IMR-90 (cell line): ENCODE data around the gene NCAPG2. TPM values are rescaled to one million over a fixed set of nuclear protein-coding genes. Genes with fewer than 3 reads are reported as not detected.
A peak's percentile ranks its signal among the peaks of the same experiment; 100 is the strongest.

ENCODE experiments used
- ATAC-seq: fragments of 200-7000 bp; cut with Tn5 transposase; 2 replicates; pipeline ENCODE4 v1.9.1; 2020; ENCODE audit warnings: low read depth, mild to moderate bottlenecking, moderate library complexity
- BruUV-seq: library from RNA; stranded (reverse); fragments of 400-500 nt; replicated peaks from 2 replicates; lab custom pipeline; 2021; lab: Mats Ljungman, UMichigan
- CTCF ChIA-PET: fragments of 300-600 bp; formaldehyde crosslinking; extraction: SDS; loops from one replicate; lab custom pipeline; 2021; ENCODE audit warnings: antibody characterized with exemption; lab: Yijun Ruan, JAX
- POLR2A ChIA-PET: fragments of 300-600 bp; sonication (Branson Sonifier 250); formaldehyde crosslinking; loops from one replicate; lab custom pipeline; 2022; ENCODE audit warnings: antibody characterized with exemption; ENCODE audit not compliant: unreplicated experiment; lab: Charles Lee
- DNase-seq: peaks from one replicate; pipeline ENCODE4 v3.0.0; 2013
- H2AFZ ChIP-seq: replicated peaks from 2 replicates; pipeline ENCODE3; 2013; ENCODE audit warnings: low read length, mild to moderate bottlenecking; ENCODE audit not compliant: poor library complexity
- H2AK5ac ChIP-seq: 2 replicates; pipeline ENCODE4 v1.6.1; 2013; ENCODE audit warnings: low read depth, low read length, inconsistent platforms
- H2AK9ac ChIP-seq: replicated peaks from 2 replicates; pipeline ENCODE3; 2013; ENCODE audit warnings: mild to moderate bottlenecking, low read depth, low read length, moderate library complexity; ENCODE audit not compliant: poor library complexity
- H2BK120ac ChIP-seq: 2 replicates; pipeline ENCODE4 v1.6.1; 2013; ENCODE audit warnings: low read depth, low read length, inconsistent platforms
- H2BK15ac ChIP-seq: 3 replicates; pipeline ENCODE4 v1.6.1; 2013; ENCODE audit warnings: low read depth, low read length, inconsistent platforms
- H2BK20ac ChIP-seq: 2 replicates; pipeline ENCODE4 v1.6.1; 2013; ENCODE audit warnings: low read depth, mild to moderate bottlenecking, inconsistent platforms, low read length, moderate library complexity
- H2BK5ac ChIP-seq: 2 replicates; pipeline ENCODE4 v1.6.1; 2013; ENCODE audit warnings: mild to moderate bottlenecking, low read depth, low read length, inconsistent platforms; ENCODE audit not compliant: poor library complexity, severe bottlenecking
- H3K14ac ChIP-seq: replicated peaks from 2 replicates; pipeline ENCODE4 v1.6.1; 2013; ENCODE audit warnings: low read depth, low read length, inconsistent platforms
- H3K18ac ChIP-seq: 2 replicates; pipeline ENCODE4 v1.6.1; 2013; ENCODE audit warnings: low read depth, low read length, control low read depth
- H3K23ac ChIP-seq: 2 replicates; pipeline ENCODE4 v1.6.1; 2013; ENCODE audit warnings: low read depth, low read length, inconsistent platforms
- H3K27ac ChIP-seq: 2 replicates; pipeline ENCODE4 v1.5.1; 2013; ENCODE audit warnings: mild to moderate bottlenecking, control low read depth, low read length; ENCODE audit not compliant: insufficient read depth
- H3K27me3 ChIP-seq: 2 replicates; pipeline ENCODE4 v1.6.1; 2013; ENCODE audit warnings: low read length; ENCODE audit not compliant: control insufficient read depth, insufficient read depth
- H3K36me3 ChIP-seq: 2 replicates; pipeline ENCODE4 v1.6.1; 2013; ENCODE audit warnings: low read length, mixed read lengths; ENCODE audit not compliant: control insufficient read depth, insufficient read depth
- H3K4ac ChIP-seq: 2 replicates; pipeline ENCODE4 v1.6.1; 2013; ENCODE audit warnings: low read depth, low read length, inconsistent platforms
- H3K4me1 ChIP-seq: 2 replicates; pipeline ENCODE4 v1.6.1; 2013; ENCODE audit warnings: low read length, mixed read lengths; ENCODE audit not compliant: control insufficient read depth, insufficient read depth
- H3K4me2 ChIP-seq: 2 replicates; pipeline ENCODE4 v1.6.1; 2013; ENCODE audit warnings: low read depth, mild to moderate bottlenecking, control low read depth, low read length, moderate library complexity
- H3K4me3 ChIP-seq: 2 replicates; pipeline ENCODE4 v1.5.1; 2013; ENCODE audit warnings: low read depth, mild to moderate bottlenecking, control low read depth, low read length, moderate library complexity; ENCODE audit not compliant: insufficient read depth
- H3K56ac ChIP-seq: 2 replicates; pipeline ENCODE4 v1.6.1; 2013; ENCODE audit warnings: low read length, inconsistent platforms; ENCODE audit not compliant: insufficient read depth; ENCODE audit errors: extremely low read depth
- H3K79me1 ChIP-seq, 2 experiments: 2 replicates each; pipeline ENCODE4 v1.6.1; 2013; ENCODE audit warnings: low read length in 2 of 2, inconsistent platforms in 1 of 2, low read depth in 1 of 2
- H3K9ac ChIP-seq: 2 replicates; pipeline ENCODE4 v1.6.1; 2013; ENCODE audit warnings: low read depth, low read length, control low read depth
- H3K9me1 ChIP-seq: 2 replicates; pipeline ENCODE4 v1.6.1; 2013; ENCODE audit warnings: low read length, inconsistent platforms; ENCODE audit not compliant: insufficient read depth
- H3K9me3 ChIP-seq: 2 replicates; pipeline ENCODE4 v1.6.1; 2013; ENCODE audit warnings: low read length; ENCODE audit not compliant: control insufficient read depth, insufficient read depth
- H4K20me1 ChIP-seq: 2 replicates; pipeline ENCODE4 v1.6.1; 2013; ENCODE audit warnings: low read length, inconsistent platforms; ENCODE audit not compliant: insufficient read depth
- H4K5ac ChIP-seq: 2 replicates; pipeline ENCODE4 v1.6.1; 2013; ENCODE audit warnings: mild to moderate bottlenecking, low read depth, low read length, control low read depth
- H4K8ac ChIP-seq, 2 experiments: 2 replicates each; pipeline ENCODE4 v1.6.1; 2013; ENCODE audit warnings: low read depth in 2 of 2, low read length in 2 of 2, control low read depth in 1 of 2, inconsistent platforms in 1 of 2
- H4K91ac ChIP-seq: 2 replicates; pipeline ENCODE4 v1.6.1; 2013; ENCODE audit warnings: low read depth, low read length, inconsistent platforms; ENCODE audit not compliant: insufficient read depth
- BHLHE40 ChIP-seq: fragments of 150-350 bp; IDR thresholded peaks from 2 replicates; pipeline ENCODE4 v1.6.1; 2016; ENCODE audit warnings: mild to moderate bottlenecking, low read depth, low read length
- CTCF ChIP-seq: conservative IDR thresholded peaks from 2 replicates; pipeline ENCODE4 v1.5.1; 2012; ENCODE audit warnings: mild to moderate bottlenecking, low read depth, low read length, improper control_type of control experiment
- WGBS, 2 experiments: methylation state at CpG; one replicate each; pipeline versions ENCODE4 v1.1.5 to v1.1.7; 2013; ENCODE audit warnings: missing lambda C conversion rate in 2 of 2; ENCODE audit not compliant: insufficient read length in 1 of 2; ENCODE audit errors: extremely low coverage in 2 of 2; 5-methylcytosine and 5-hydroxymethylcytosine counted together
- dilution Hi-C: fragments of 300-500 bp; cut with HindIII; formaldehyde crosslinking; loops from one replicate; pipeline ENCODE4 v1.14.3; 2018; ENCODE audit warnings: low sequenced_read_pairs; ENCODE audit not compliant: unreplicated experiment
- in situ Hi-C: fragments of 300-500 bp; cut with MboI; formaldehyde crosslinking; loops from 3 replicates; pipeline ENCODE4 v1.14.3; 2019; ENCODE audit warnings: low sequenced_read_pairs, inconsistent platforms, mixed read lengths
- intact Hi-C: fragments of 100-400 bp; cut with micrococcal nuclease; formaldehyde crosslinking; loops from 2 replicates; pipeline ENCODE4 v1.10.0; 2022
- polyA plus RNA-seq, 3 experiments: library from polyadenylated mRNA; depleted of rRNA; stranded (reverse); fragments of >200 nt; gene quantifications; 2 replicates each; pipeline ENCODE4 v1.2.3, GENCODE V29; 2012; ENCODE audit warnings: low replicate concordance in 1 of 3
- total RNA-seq: library from RNA; depleted of rRNA; stranded (reverse); fragments of >200 nt; gene quantifications from 2 replicates; pipeline ENCODE4 v1.2.3, GENCODE V29; 2012

The NCAPG2 gene
- total and polyA plus RNA-seq, 2 of the 4 experiments (the other 2 are of a cell fraction) = 25.6 to 25.8 TPM

- no peak overlapping the region for H3K9ac ChIP-seq
- H2BK20ac ChIP-seq = no peak overlapping the region
- DNase-seq (no peak), ATAC-seq (no peak)
- no peak overlapping the region for H3K18ac ChIP-seq
- H3K4me1 ChIP-seq = no peaks in the 10 kb centered on the region
- no peak overlapping the region for H3K14ac ChIP-seq
- H3K9me1 ChIP-seq = peaks cover 7% of the 10 kb centered on the region; the same call in 1 of the 2 replicates
- peaks cover 11% of the 10 kb centered on the region for H3K36me3 ChIP-seq
- no peak overlapping the region for H3K56ac ChIP-seq
- H4K5ac ChIP-seq = no peak overlapping the region
- WGBS, 2 experiments = 100% methylated on average over 2 of the region's 12 CpGs; no CpG with 5 or more reads in 1 of the 2 experiments
- no peaks in the 10 kb centered on the region for H3K27me3 ChIP-seq
- H3K4me2 ChIP-seq = no peak overlapping the region
- H3K4me3 ChIP-seq = no peak overlapping the region
- in situ Hi-C loops (no loop called here), dilution Hi-C loops (no loop called here), intact Hi-C loops (no loop called here)
- ChIA-PET POLR2A (no interaction called here), CTCF (interaction anchor here (2.0 kb wide), 1 partner anchor 11 kb away, joined by 6 read pairs; no protein-coding TSS in a partner anchor)
- H3K4ac ChIP-seq = no peak overlapping the region
- no peak overlapping the region for H3K27ac ChIP-seq
- H3K23ac ChIP-seq = no peak overlapping the region
- no peak overlapping the region for H2BK120ac ChIP-seq
- H2BK15ac ChIP-seq = no peak overlapping the region
- H4K8ac ChIP-seq = no peak overlapping the region
- H2BK5ac ChIP-seq = no peak overlapping the region
- no TSS peak for BruUV-seq
- H4K91ac ChIP-seq = no peak overlapping the region
- H3K9me3 ChIP-seq = no peaks in the 10 kb centered on the region
- H2AK9ac ChIP-seq = no peak overlapping the region
- H4K20me1 ChIP-seq = no peaks in the 10 kb centered on the region; the same call in 1 of the 2 replicates
- H2AK5ac ChIP-seq = no peak overlapping the region
- H2AFZ ChIP-seq = peak overlapping the region; percentile 33
- H3K79me1 ChIP-seq = peaks cover 4 to 18% of the 10 kb centered on the region in 2 experiments; a peak in 2 of 4 replicates
- no peak for TF ChIP-seq CTCF
- no peak for TF ChIP-seq BHLHE40
These were observed 40.2 kb downstream of the NCAPG2 start for GRCh38 chr7:158664406-158664805.
